ENCODE data around the gene TRPM1. TPM values are rescaled to one million over a fixed set of nuclear protein-coding genes. Genes with fewer than 3 reads are reported as not detected.

The TRPM1 gene
- total RNA-seq, 2 donors from 2014 or later: not detected

DNA sequence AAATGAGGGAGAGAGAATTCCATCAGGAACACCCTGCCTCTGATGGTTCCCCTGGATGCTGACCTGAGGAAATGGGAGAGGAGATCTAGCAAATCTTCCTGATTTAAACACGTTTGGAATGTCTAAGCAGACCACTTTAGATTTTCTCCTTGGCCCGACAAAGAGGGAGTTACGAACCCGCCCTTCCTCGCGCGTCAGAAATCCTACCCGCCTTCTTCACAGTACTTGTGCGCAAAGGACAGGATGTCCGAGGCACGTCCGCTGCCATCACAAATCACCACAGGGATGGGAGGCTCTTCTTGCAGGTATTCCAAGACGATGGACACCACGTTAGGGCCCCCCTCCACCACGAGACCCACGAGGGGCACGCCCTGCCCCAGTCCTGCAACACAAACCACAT lies 38.6 kb downstream of the TRPM1 start:
- no peak for ATAC-seq
- no peaks in the 10 kb centered on the region for H3K27me3 ChIP-seq
- H3K4me1 ChIP-seq: peaks cover 8% of the 10 kb centered on the region
- TF ChIP-seq, protein P1, sequence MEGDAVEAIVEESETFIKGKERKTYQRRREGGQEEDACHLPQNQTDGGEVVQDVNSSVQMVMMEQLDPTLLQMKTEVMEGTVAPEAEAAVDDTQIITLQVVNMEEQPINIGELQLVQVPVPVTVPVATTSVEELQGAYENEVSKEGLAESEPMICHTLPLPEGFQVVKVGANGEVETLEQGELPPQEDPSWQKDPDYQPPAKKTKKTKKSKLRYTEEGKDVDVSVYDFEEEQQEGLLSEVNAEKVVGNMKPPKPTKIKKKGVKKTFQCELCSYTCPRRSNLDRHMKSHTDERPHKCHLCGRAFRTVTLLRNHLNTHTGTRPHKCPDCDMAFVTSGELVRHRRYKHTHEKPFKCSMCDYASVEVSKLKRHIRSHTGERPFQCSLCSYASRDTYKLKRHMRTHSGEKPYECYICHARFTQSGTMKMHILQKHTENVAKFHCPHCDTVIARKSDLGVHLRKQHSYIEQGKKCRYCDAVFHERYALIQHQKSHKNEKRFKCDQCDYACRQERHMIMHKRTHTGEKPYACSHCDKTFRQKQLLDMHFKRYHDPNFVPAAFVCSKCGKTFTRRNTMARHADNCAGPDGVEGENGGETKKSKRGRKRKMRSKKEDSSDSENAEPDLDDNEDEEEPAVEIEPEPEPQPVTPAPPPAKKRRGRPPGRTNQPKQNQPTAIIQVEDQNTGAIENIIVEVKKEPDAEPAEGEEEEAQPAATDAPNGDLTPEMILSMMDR (IDR thresholded peaks at IDR 0.05): no peak
- TF ChIP-seq POLR2A (IDR thresholded peaks at IDR 0.05): no peak
- H3K4me3 ChIP-seq: no peak overlapping the region
- 73 to 75% methylated on average over 17 of the region's 17 CpGs for WGBS, 2 donors
- intact Hi-C loops (cut with DNase I): no loop called here
- no peaks in the 10 kb centered on the region for H3K9me3 ChIP-seq
- no peak overlapping the region for H3K27ac ChIP-seq
- H3K36me3 ChIP-seq (replicated peaks in 1 of 2; ENCODE audit: insufficient read depth in 1 of 2, low read depth in 2 of 2): no peaks in the 10 kb centered on the region
- no peak for DNase-seq

DNA sequence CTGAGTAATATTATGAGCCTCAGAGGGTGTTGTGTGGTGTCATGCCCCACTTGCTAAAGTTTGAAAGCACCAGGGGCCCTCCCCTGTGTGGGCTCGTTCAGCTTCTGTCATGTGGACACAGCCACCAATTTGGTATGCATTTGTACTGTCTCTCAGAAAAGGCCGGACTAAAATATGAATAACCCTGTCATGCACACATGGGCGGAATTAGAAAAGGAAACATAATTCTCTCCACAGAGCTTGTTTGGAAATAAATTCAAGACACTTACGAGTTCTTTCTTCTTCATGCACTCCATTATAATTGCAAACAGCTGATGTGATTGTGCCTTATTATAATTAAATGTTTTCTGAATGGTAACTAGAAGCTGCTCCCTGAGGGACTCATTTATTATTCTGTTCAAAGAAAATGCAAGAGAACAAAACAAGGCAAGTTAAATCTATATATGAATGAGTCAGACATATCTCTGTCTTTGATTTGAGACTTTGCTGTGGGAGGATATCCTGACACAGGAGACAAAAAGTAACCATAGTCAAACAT lies 39.1 kb downstream of the TRPM1 start:
- Histone ChIP-seq H3K9me3 (no peaks in the 10 kb centered on the region), H3K27ac (no peak overlapping the region), H3K27me3 (no peaks in the 10 kb centered on the region), H3K4me3 (no peak overlapping the region), H3K4me1 (peaks cover 8% of the 10 kb centered on the region), H3K36me3 (replicated peaks in 1 of 2; ENCODE audit: insufficient read depth in 1 of 2, low read depth in 2 of 2) (no peaks in the 10 kb centered on the region)
- ATAC-seq (no peak), DNase-seq (no peak)
- WGBS, 2 donors: 55 to 68% methylated on average over 4 of the region's 4 CpGs
- intact Hi-C loops (cut with DNase I): no loop called here
- TF ChIP-seq POLR2A (IDR thresholded peaks at IDR 0.05): no peak
- TF ChIP-seq, protein P1 (IDR thresholded peaks at IDR 0.05): no peak

DNA sequence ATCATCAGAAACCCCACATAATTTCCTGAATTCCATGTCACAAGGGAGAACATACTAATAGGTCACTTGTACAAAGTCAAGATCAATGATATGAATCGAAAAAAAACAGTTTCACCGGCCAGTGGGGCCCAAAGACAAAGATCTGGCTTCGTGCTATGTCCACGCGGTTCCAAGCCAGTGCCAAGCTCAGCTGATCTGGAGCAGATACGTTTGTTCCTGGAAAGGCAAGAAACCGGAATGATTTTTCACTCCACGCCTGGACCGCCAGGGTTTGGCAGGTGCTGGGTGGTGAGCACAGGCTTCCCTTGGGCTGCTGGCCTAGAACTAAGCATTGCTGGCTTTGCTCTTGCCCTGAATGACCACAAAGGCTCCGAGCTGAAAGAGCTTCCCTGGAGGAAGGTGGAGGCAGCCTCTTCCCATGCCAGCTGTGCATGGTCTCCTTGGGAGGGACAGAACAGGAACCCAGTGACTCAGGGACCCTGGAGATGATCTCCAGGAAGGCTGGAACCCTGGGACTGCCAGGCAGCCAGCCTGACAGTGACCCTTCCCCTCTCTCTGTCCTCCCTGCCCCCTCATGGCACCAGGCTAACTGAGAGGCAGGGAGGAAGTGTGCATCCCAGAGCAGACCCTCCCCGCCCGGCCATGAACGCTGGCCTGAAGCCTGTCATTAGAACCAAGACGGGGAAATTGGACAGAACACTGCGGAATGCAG lies 40.9 kb downstream of the TRPM1 start:
- intact Hi-C loops (cut with DNase I): no loop called here
- DNase-seq (peak; percentile 36 to 47 (median 44)), ATAC-seq (peak; percentile 84)
- Histone ChIP-seq H3K9me3 (no peaks in the 10 kb centered on the region), H3K4me1 (peaks cover 8% of the 10 kb centered on the region), H3K4me3 (no peak overlapping the region), H3K27me3 (no peaks in the 10 kb centered on the region), H3K36me3 (replicated peaks in 1 of 2; ENCODE audit: insufficient read depth in 1 of 2, low read depth in 2 of 2) (no peaks in the 10 kb centered on the region), H3K27ac (peak overlapping the region in 3 of 4 donors; percentile 29 to 69 (median 46))
- TF ChIP-seq, protein P1 (IDR thresholded peaks at IDR 0.05): peak in 3 of 7 experiments; percentile 9 to 21 (median 18)
- no peak for TF ChIP-seq POLR2A (IDR thresholded peaks at IDR 0.05)
- 50 to 51% methylated on average over 15 of the region's 15 CpGs for WGBS, 2 donors

DNA sequence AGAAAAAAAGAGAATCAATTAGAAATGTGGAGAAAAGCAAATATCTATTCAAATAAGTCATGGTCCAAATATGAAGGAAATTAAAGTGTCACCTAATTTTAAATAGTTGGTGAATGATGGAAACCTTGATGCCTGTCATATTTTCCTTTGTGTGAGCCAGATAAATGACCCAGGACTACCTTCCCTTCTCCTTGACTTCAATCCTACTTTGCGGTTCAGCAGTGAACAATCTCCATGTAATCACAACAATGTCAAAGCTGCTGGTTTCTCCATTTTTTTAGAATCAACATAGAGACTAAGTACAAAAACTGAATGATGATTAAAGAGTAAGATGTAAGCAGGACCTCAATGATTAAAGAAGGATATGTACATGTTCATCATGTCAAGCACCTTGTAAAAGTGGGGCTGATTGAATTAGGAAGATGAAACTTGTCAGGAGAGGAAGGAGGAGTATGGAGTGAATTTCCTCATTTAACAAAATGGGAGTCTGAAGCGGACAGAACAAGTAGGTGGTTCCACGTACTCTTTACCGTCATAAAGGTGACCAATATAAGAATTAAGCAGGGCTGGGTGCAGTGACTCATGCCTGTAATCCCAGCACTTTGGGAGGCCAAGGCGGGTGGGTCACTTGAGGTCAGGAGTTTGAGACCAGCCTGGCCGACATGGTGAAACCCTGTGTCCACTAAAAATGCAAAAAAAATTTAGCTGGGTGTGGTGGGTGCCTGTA lies 43.1 kb downstream of the TRPM1 start:
- ATAC-seq (no peak), DNase-seq (no peak)
- no peak overlapping the region for H3K4me3 ChIP-seq
- WGBS, 2 donors: 79 to 85% methylated on average over 6 of the region's 6 CpGs
- TF ChIP-seq, protein P1 (IDR thresholded peaks at IDR 0.05): no peak
- TF ChIP-seq POLR2A (IDR thresholded peaks at IDR 0.05): no peak
- no peak overlapping the region for H3K27ac ChIP-seq
- no peaks in the 10 kb centered on the region for H3K36me3 ChIP-seq (replicated peaks in 1 of 2; ENCODE audit: insufficient read depth in 1 of 2, low read depth in 2 of 2)
- peaks cover 8% of the 10 kb centered on the region for H3K4me1 ChIP-seq
- no peaks in the 10 kb centered on the region for H3K27me3 ChIP-seq
- H3K9me3 ChIP-seq: no peaks in the 10 kb centered on the region
- intact Hi-C loops (cut with DNase I): no loop called here

Measured in body of pancreas (tissue), 4 donors.